Endothelial cell of umbilical vein (primary cell): ENCODE results near the gene NTN1.

Source experiments
- EZH2 ChIP-seq: IDR thresholded peaks from 2 replicates; pipeline ENCODE4 v1.6.1; 2012; ENCODE audit warnings: borderline replicate concordance, low read depth, mild to moderate bottlenecking, moderate library complexity, low read length, inconsistent platforms; ENCODE audit not compliant: severe bottlenecking
- FOS ChIP-seq: IDR thresholded peaks from 2 replicates; pipeline ENCODE4 v1.6.1; 2011; ENCODE audit warnings: mild to moderate bottlenecking, low read length, moderate library complexity, borderline replicate concordance; ENCODE audit not compliant: insufficient read depth
- GATA2 ChIP-seq: IDR thresholded peaks from 2 replicates; pipeline ENCODE4 v1.7.0; 2011; ENCODE audit warnings: low read depth, mild to moderate bottlenecking, moderate library complexity, mixed read lengths, low read length; ENCODE audit not compliant: insufficient read length, insufficient read depth
- JUN ChIP-seq: IDR thresholded peaks from 2 replicates; pipeline ENCODE4 v1.6.1; 2011; ENCODE audit warnings: borderline replicate concordance, low read depth; ENCODE audit not compliant: insufficient read length, insufficient read depth
- POLR2A ChIP-seq: IDR thresholded peaks from 2 replicates; pipeline ENCODE4 v1.6.1; 2012; ENCODE audit warnings: low read depth, mild to moderate bottlenecking, control low read depth, low read length
- POLR2AphosphoS5 ChIP-seq: IDR thresholded peaks from 2 replicates; pipeline ENCODE4 v1.6.1; 2012; ENCODE audit warnings: low read depth, mild to moderate bottlenecking, control low read depth, low read length, moderate library complexity; ENCODE audit not compliant: insufficient read depth
- TF ChIP-seq, protein P1 (sequence below), 2 donors: IDR thresholded peaks; 1 replicate in 1 of 2; 2 replicates in 1 of 2; pipeline ENCODE4 v1.5.1; 2011; ENCODE audit warnings: low read length in 2 of 2, mild to moderate bottlenecking in 2 of 2, moderate library complexity in 2 of 2, control low read depth in 1 of 2, inconsistent platforms in 1 of 2, low read depth in 1 of 2; ENCODE audit not compliant: insufficient read depth in 1 of 2; ENCODE audit errors: extremely low read depth in 1 of 2
- TF ChIP-seq, protein P2 (sequence below): IDR thresholded peaks from 2 replicates; pipeline ENCODE4 v1.6.1; 2011; ENCODE audit not compliant: insufficient read depth, insufficient read length

DNA sequence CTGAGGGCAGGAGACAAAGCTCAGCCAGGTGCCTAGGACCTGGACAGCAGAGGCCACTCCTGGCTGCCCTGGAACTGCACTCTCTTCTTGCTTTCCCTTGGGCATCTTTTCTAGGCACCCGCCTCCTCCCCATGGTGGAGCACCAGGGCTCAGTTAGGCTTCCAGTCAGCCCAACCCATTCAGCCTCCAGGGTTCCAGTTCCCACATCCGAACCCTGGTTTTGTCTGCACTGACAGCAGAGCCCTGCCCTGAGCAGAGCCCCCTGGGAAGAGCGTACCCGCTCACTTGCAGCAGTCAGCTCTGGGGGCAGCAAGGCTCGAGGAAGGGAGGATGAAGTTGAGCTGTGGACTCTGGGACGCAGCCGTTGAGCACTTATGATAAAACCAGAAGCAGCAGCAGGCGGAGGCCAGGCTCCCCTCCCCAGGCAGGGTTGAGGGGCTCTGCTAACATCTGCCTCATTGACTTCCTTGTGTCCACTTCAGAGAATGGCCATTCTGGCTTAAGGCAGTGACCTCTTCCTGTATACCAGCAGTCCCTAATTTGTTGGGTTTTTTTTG is 213.2 kb downstream of the NTN1 start:
- TF ChIP-seq POLR2AphosphoS5 (no peak), EZH2 (no peak), GATA2 (no peak), FOS (no peak), POLR2A (no peak), JUN (no peak)
- TF ChIP-seq, protein P1, sequence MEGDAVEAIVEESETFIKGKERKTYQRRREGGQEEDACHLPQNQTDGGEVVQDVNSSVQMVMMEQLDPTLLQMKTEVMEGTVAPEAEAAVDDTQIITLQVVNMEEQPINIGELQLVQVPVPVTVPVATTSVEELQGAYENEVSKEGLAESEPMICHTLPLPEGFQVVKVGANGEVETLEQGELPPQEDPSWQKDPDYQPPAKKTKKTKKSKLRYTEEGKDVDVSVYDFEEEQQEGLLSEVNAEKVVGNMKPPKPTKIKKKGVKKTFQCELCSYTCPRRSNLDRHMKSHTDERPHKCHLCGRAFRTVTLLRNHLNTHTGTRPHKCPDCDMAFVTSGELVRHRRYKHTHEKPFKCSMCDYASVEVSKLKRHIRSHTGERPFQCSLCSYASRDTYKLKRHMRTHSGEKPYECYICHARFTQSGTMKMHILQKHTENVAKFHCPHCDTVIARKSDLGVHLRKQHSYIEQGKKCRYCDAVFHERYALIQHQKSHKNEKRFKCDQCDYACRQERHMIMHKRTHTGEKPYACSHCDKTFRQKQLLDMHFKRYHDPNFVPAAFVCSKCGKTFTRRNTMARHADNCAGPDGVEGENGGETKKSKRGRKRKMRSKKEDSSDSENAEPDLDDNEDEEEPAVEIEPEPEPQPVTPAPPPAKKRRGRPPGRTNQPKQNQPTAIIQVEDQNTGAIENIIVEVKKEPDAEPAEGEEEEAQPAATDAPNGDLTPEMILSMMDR (IDR thresholded peaks at IDR 0.05; ENCODE audit: extremely low read depth in 1 of 2, insufficient read depth in 1 of 2, low read depth in 1 of 2, low read length in 2 of 2), result no peak
- TF ChIP-seq, protein P2, sequence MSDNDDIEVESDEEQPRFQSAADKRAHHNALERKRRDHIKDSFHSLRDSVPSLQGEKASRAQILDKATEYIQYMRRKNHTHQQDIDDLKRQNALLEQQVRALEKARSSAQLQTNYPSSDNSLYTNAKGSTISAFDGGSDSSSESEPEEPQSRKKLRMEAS, result no peak
